H1 (cell line): ENCODE measurements around the gene KIF4A. TPM values are rescaled to one million over a fixed set of nuclear protein-coding genes. Genes with fewer than 3 reads are reported as not detected.

Experiments
- CTCF ChIA-PET: fragments of 300-600 bp; sonication (Branson Sonifier 250); formaldehyde crosslinking; loops from one replicate; lab custom pipeline; 2021; ENCODE audit not compliant: partially characterized antibody; lab: Charles Lee
- POLR2A ChIA-PET: fragments of 300-600 bp; sonication (Branson Sonifier 250); formaldehyde crosslinking; loops from one replicate; lab custom pipeline; 2021; ENCODE audit warnings: inconsistent platforms; ENCODE audit not compliant: partially characterized antibody; lab: Charles Lee
- DNase-seq, 2 experiments: peaks; one replicate each; pipeline versions ENCODE4 v3.0.0 to v3.0.0-alpha.2; 2010 to 2022; ENCODE audit warnings: low spot score in 2 of 2, low read depth in 1 of 2, mixed read lengths in 1 of 2
- FAIRE-seq: peaks from 2 replicates; lab custom pipeline; 2011; peaks lifted over from hg19 to GRCh38; lab: Jason Lieb, UNC
- H2AFZ ChIP-seq: 2 replicates; pipeline ENCODE4 v1.8.1; 2012; ENCODE audit warnings: low read length, inconsistent platforms
- H2AK5ac ChIP-seq: 2 replicates; pipeline ENCODE4 v1.6.1; 2013; ENCODE audit warnings: low read depth, low read length
- H2BK120ac ChIP-seq: replicated peaks from 2 replicates; pipeline ENCODE3; 2013; ENCODE audit warnings: low read depth, low read length, inconsistent platforms
- H2BK12ac ChIP-seq: 2 replicates; pipeline ENCODE4 v1.6.1; 2013; ENCODE audit warnings: low read depth, low read length
- H2BK15ac ChIP-seq: 2 replicates; pipeline ENCODE4 v1.6.1; 2013; ENCODE audit warnings: low read length
- H2BK20ac ChIP-seq: 2 replicates; pipeline ENCODE4 v1.6.1; 2013; ENCODE audit warnings: low read length
- H2BK5ac ChIP-seq: 2 replicates; pipeline ENCODE4 v1.6.1; 2013; ENCODE audit warnings: low read depth, low read length
- H3K14ac ChIP-seq: 2 replicates; pipeline ENCODE4 v1.6.1; 2013; ENCODE audit warnings: inconsistent platforms; ENCODE audit not compliant: insufficient read length
- H3K18ac ChIP-seq: 2 replicates; pipeline ENCODE4 v1.6.1; 2013; ENCODE audit warnings: low read length; ENCODE audit errors: extremely low read depth
- H3K23ac ChIP-seq: 2 replicates; pipeline ENCODE4 v1.6.1; 2013; ENCODE audit warnings: inconsistent platforms; ENCODE audit not compliant: insufficient read length
- H3K23me2 ChIP-seq: 2 replicates; pipeline ENCODE4 v1.6.1; 2013; ENCODE audit warnings: low read depth, low read length
- H3K27ac ChIP-seq: 2 replicates; pipeline ENCODE4 v1.6.1; 2011; ENCODE audit warnings: low read depth, low read length, inconsistent platforms
- H3K27me3 ChIP-seq, 4 experiments: replicated peaks in 1 of 4; 1 replicate in 1 of 4; 2 replicates in 3 of 4; pipeline versions ENCODE4 v1.6.1 to v1.8.1; 2011 to 2013; ENCODE audit warnings: low read length in 3 of 4, mild to moderate bottlenecking in 3 of 4, inconsistent platforms in 2 of 4, mixed read lengths in 2 of 4, moderate library complexity in 1 of 4; ENCODE audit not compliant: control insufficient read depth in 3 of 4, insufficient read depth in 3 of 4; ENCODE audit errors: extremely low read depth in 1 of 4
- H3K36me3 ChIP-seq, 4 experiments: 2 replicates each; pipeline versions ENCODE4 v1.6.1 to v1.8.1; 2011 to 2013; ENCODE audit warnings: mild to moderate bottlenecking in 4 of 4, low read length in 3 of 4, moderate library complexity in 2 of 4, control low read depth in 1 of 4, inconsistent platforms in 1 of 4; ENCODE audit not compliant: insufficient read depth in 4 of 4, control insufficient read depth in 2 of 4
- H3K4ac ChIP-seq: replicated peaks from 2 replicates; pipeline ENCODE3; 2013; ENCODE audit warnings: low read length, low read depth, mixed read lengths, inconsistent platforms; ENCODE audit not compliant: insufficient read length
- H3K4me1 ChIP-seq, 4 experiments: replicated peaks in 1 of 4; 1 replicate in 1 of 4; 2 replicates in 3 of 4; pipeline versions ENCODE4 v1.6.1 to v1.8.1; 2011 to 2013; ENCODE audit warnings: low read length in 3 of 4, inconsistent platforms in 2 of 4, mixed read lengths in 1 of 4; ENCODE audit not compliant: insufficient read depth in 4 of 4, control insufficient read depth in 3 of 4
- H3K4me2 ChIP-seq, 2 experiments: 2 replicates each; pipeline versions ENCODE4 v1.6.1 to v1.8.1; 2011 to 2013; ENCODE audit warnings: low read depth in 2 of 2, low read length in 2 of 2, control low read depth in 1 of 2, inconsistent platforms in 1 of 2, mild to moderate bottlenecking in 1 of 2; ENCODE audit not compliant: insufficient read depth in 1 of 2
- H3K4me3 ChIP-seq, 4 experiments: fragments of 200-600, 300-600 bp in 1 of 4; sonication (generic), shearing (Covaris generic), sonication (Bioruptor Twin) in 1 of 4; 2 replicates each; pipeline versions ENCODE4 v1.5.1 to v1.8.1; 2011 to 2016; ENCODE audit warnings: low read length in 4 of 4, low read depth in 3 of 4, control low read depth in 2 of 4, inconsistent platforms in 2 of 4, mild to moderate bottlenecking in 2 of 4, mixed read lengths in 1 of 4, moderate library complexity in 1 of 4; ENCODE audit not compliant: insufficient read depth in 2 of 4; ENCODE audit errors: extremely low read depth in 1 of 4
- H3K56ac ChIP-seq: replicated peaks from 2 replicates; pipeline ENCODE3; 2013; ENCODE audit warnings: low read depth, mild to moderate bottlenecking, mixed read lengths, low read length, inconsistent platforms; ENCODE audit not compliant: insufficient read length
- H3K79me1 ChIP-seq: 2 replicates; pipeline ENCODE4 v1.6.1; 2013; ENCODE audit warnings: low read depth, low read length, control low read depth
- H3K79me2 ChIP-seq, 2 experiments: 2 replicates each; pipeline versions ENCODE4 v1.6.1 to v1.8.1; 2012 to 2013; ENCODE audit warnings: low read length in 2 of 2, mild to moderate bottlenecking in 2 of 2, inconsistent platforms in 1 of 2; ENCODE audit not compliant: insufficient read depth in 2 of 2, control insufficient read depth in 1 of 2
- H3K9ac ChIP-seq, 4 experiments: replicated peaks in 1 of 4; 1 replicate in 1 of 4; 2 replicates in 3 of 4; pipeline versions ENCODE4 v1.6.1 to v1.8.1; 2011 to 2013; ENCODE audit warnings: low read depth in 3 of 4, low read length in 3 of 4, control low read depth in 2 of 4, mild to moderate bottlenecking in 2 of 4, moderate library complexity in 2 of 4, inconsistent platforms in 1 of 4; ENCODE audit errors: extremely low read depth in 1 of 4
- H3K9me3 ChIP-seq, 2 experiments: 2 replicates each; pipeline versions ENCODE4 v1.6.1 to v1.8.1; 2012 to 2013; ENCODE audit warnings: mild to moderate bottlenecking in 2 of 2, moderate library complexity in 2 of 2, control low read depth in 1 of 2, inconsistent platforms in 1 of 2, low read depth in 1 of 2, low read length in 1 of 2, mixed read lengths in 1 of 2; ENCODE audit not compliant: insufficient read depth in 2 of 2
- H4K20me1 ChIP-seq, 2 experiments: replicated peaks in 1 of 2; 2 replicates each; pipeline versions ENCODE3 to v1.8.1; 2011 to 2013; ENCODE audit warnings: inconsistent platforms in 2 of 2, low read length in 2 of 2, mild to moderate bottlenecking in 1 of 2; ENCODE audit not compliant: insufficient read depth in 2 of 2, control insufficient read depth in 1 of 2
- H4K5ac ChIP-seq: 2 replicates; pipeline ENCODE4 v1.6.1; 2013; ENCODE audit warnings: low read length, low read depth, mixed read lengths, inconsistent platforms; ENCODE audit not compliant: insufficient read length
- H4K8ac ChIP-seq: 2 replicates; pipeline ENCODE4 v1.8.0; 2013; ENCODE audit warnings: mild to moderate bottlenecking, moderate library complexity, low read length, inconsistent platforms; ENCODE audit not compliant: insufficient read depth; ENCODE audit errors: extremely low read depth
- H4K91ac ChIP-seq: replicated peaks from 2 replicates; pipeline ENCODE3; 2013; ENCODE audit warnings: low read length, mixed read lengths, inconsistent platforms; ENCODE audit not compliant: insufficient read length
- ASH2L ChIP-seq: fragments of 200-600, 300-600 bp; sonication (generic); IDR thresholded peaks from one replicate; pipeline ENCODE4 v1.7.1; 2017; ENCODE audit warnings: low read length
- ATF3 ChIP-seq: IDR thresholded peaks from 2 replicates; pipeline ENCODE4 v1.6.1; 2011; ENCODE audit warnings: low read depth, mild to moderate bottlenecking, low read length; ENCODE audit not compliant: insufficient read depth
- BCL11A ChIP-seq, 2 experiments: IDR thresholded peaks; one replicate each; pipeline ENCODE4 v1.6.1; 2011; ENCODE audit warnings: low read depth in 2 of 2, low read length in 2 of 2, mild to moderate bottlenecking in 2 of 2
- E2F6 ChIP-seq: IDR thresholded peaks from 2 replicates; pipeline ENCODE4 v1.6.1; 2012; ENCODE audit warnings: inconsistent platforms
- EZH2 ChIP-seq: fragments of 200-600 bp; sonication (generic); IDR thresholded peaks from 2 replicates; pipeline ENCODE4 v1.7.1; 2012; ENCODE audit warnings: low read depth, mild to moderate bottlenecking, moderate library complexity, low read length, inconsistent platforms; ENCODE audit not compliant: severe bottlenecking
- JUND ChIP-seq: IDR thresholded peaks from 2 replicates; pipeline ENCODE4 v1.6.1; 2011; ENCODE audit warnings: mild to moderate bottlenecking, improper control_type of control experiment, low read length
- KDM4A ChIP-seq: IDR thresholded peaks from one replicate; pipeline ENCODE4 v1.7.1; 2012; ENCODE audit warnings: low read depth, mild to moderate bottlenecking, moderate library complexity, low read length, inconsistent platforms; ENCODE audit not compliant: severe bottlenecking
- SIN3A ChIP-seq, 2 experiments: IDR thresholded peaks in 1 of 2; conservative IDR thresholded peaks in 1 of 2; 2 replicates each; pipeline ENCODE4 v1.6.1; 2011 to 2012; ENCODE audit warnings: low read length in 2 of 2, improper control_type of control experiment in 1 of 2, low read depth in 1 of 2, mild to moderate bottlenecking in 1 of 2
- SIX5 ChIP-seq: IDR thresholded peaks from 2 replicates; pipeline ENCODE4 v1.6.1; 2011; ENCODE audit warnings: mild to moderate bottlenecking, low read depth, low read length
- SP2 ChIP-seq: IDR thresholded peaks from 2 replicates; pipeline ENCODE4 v1.6.1; 2012; ENCODE audit warnings: mild to moderate bottlenecking, low read length, inconsistent platforms
- TAF7 ChIP-seq: optimal IDR thresholded peaks from 2 replicates; pipeline ENCODE3; 2011; ENCODE audit warnings: low read depth, mild to moderate bottlenecking, inconsistent platforms, low read length, moderate library complexity, borderline replicate concordance
- TCF12 ChIP-seq: IDR thresholded peaks from 2 replicates; pipeline ENCODE4 v1.6.1; 2011; ENCODE audit warnings: low read depth, mild to moderate bottlenecking, low read length
- YY1 ChIP-seq: IDR thresholded peaks from 2 replicates; pipeline ENCODE4 v1.6.1; 2011; ENCODE audit warnings: low read depth, mild to moderate bottlenecking, low read length
- ZNF274 ChIP-seq: IDR thresholded peaks from 2 replicates; pipeline ENCODE4 v1.7.0; 2012; ENCODE audit warnings: low read length, borderline replicate concordance; ENCODE audit errors: extremely low read depth
- WGBS, 2 experiments: shearing (Covaris generic) in 1 of 2; methylation state at CpG; one replicate each; pipeline versions ENCODE4 v1.1.6 to v1.1.7; 2013 to 2015; ENCODE audit warnings: low lambda C conversion rate in 2 of 2, mixed read lengths in 2 of 2, inconsistent platforms in 1 of 2, low coverage in 1 of 2, missing lambda C conversion rate in 1 of 2; ENCODE audit not compliant: insufficient replicate concordance in 2 of 2, insufficient coverage in 1 of 2, insufficient read length in 1 of 2; ENCODE audit errors: extremely low coverage in 1 of 2, missing lambda C conversion rate in 1 of 2; 5-methylcytosine and 5-hydroxymethylcytosine counted together
- polyA plus RNA-seq, 7 experiments: library from polyadenylated mRNA; depleted of rRNA in 3 of 7; stranded (reverse) in 5 of 7; unstranded in 2 of 7; fragments of >200 nt in 5 of 7; fragments of 200-250 nt in 2 of 7; gene quantifications; 1 replicate in 5 of 7; 2 replicates in 1 of 7; 4 replicates in 1 of 7; pipeline versions ENCODE4 v1.2.1 to v1.2.3, GENCODE V29; 2011 to 2013; ENCODE audit warnings: missing spikeins in 2 of 7, mixed read lengths in 2 of 7
- total RNA-seq: library from RNA; stranded (reverse); fragmentation: NEBNext Ultra II Directional; extraction: Animal tissue kit (Norgen Biotek cat#: 25700); gene quantifications from 2 replicates; pipeline ENCODE4 v1.2.1, GENCODE V29; 2021

The KIF4A gene
- total and polyA plus RNA-seq, 2 of the 8 experiments (the other 6 are each of a cell fraction or from before 2014, with no cell fraction given): 10.9 to 35.7 TPM

GRCh38 chrX:70353514-70353913, 63.6 kb downstream of the KIF4A start:
- H3K27me3 ChIP-seq: no peaks in the 10 kb centered on the region
- no peak overlapping the region for H3K14ac ChIP-seq
- ChIA-PET CTCF (no interaction called here), POLR2A (no interaction called here)
- H3K23ac ChIP-seq: no peak overlapping the region
- H2BK120ac ChIP-seq: no peak overlapping the region
- no peaks in the 10 kb centered on the region for H3K4me1 ChIP-seq
- WGBS, 2 experiments: 96% methylated on average over 5 of the region's 5 CpGs; no CpG with 5 or more reads in 1 of the 2 experiments
- no peaks in the 10 kb centered on the region for H3K79me1 ChIP-seq
- no peak overlapping the region for H4K91ac ChIP-seq
- DNase-seq (no peak), FAIRE-seq (no peak)
- H4K20me1 ChIP-seq: no peaks in the 10 kb centered on the region
- no peak overlapping the region for H2BK5ac ChIP-seq
- peaks cover 0 to 35% (median 14%) of the 10 kb centered on the region in 4 experiments; a peak in 5 of 8 replicates for H3K36me3 ChIP-seq
- no peak overlapping the region for H2BK15ac ChIP-seq
- H3K4ac ChIP-seq: no peak overlapping the region
- H3K79me2 ChIP-seq: no peaks in the 10 kb centered on the region
- H3K56ac ChIP-seq: no peak overlapping the region
- H4K5ac ChIP-seq: no peak overlapping the region
- no peak overlapping the region for H3K4me3 ChIP-seq
- peaks cover 0 to 20% of the 10 kb centered on the region in 2 experiments; a peak in 1 of 4 replicates for H3K9me3 ChIP-seq
- no peak overlapping the region for H3K9ac ChIP-seq
- H3K18ac ChIP-seq: no peak overlapping the region
- no peak overlapping the region for H3K27ac ChIP-seq
- H4K8ac ChIP-seq: no peak overlapping the region
- H2BK20ac ChIP-seq: no peak overlapping the region
- H2AFZ ChIP-seq: no peak overlapping the region
- H2BK12ac ChIP-seq: no peak overlapping the region
- H3K4me2 ChIP-seq: no peak overlapping the region
- no peak overlapping the region for H2AK5ac ChIP-seq
- no peaks in the 10 kb centered on the region for H3K23me2 ChIP-seq
- TF ChIP-seq ATF3 (no peak), ASH2L (no peak), SIX5 (no peak), JUND (no peak), BCL11A (IDR thresholded peaks at IDR 0.05; ENCODE audit: low read depth in 2 of 2, low read length in 2 of 2) (no peak), TCF12 (no peak), TAF7 (no peak), EZH2 (no peak), SP2 (no peak), KDM4A (no peak), ZNF274 (no peak), SIN3A (conservative IDR thresholded peaks at IDR 0.05 in 1 of 2, IDR thresholded peaks at IDR 0.05 in 1 of 2; ENCODE audit: low read depth in 1 of 2, low read length in 2 of 2) (no peak), YY1 (no peak), E2F6 (no peak)
